Measurements from ENCODE around the gene DNAH17.

Gene DNAH17

DNA sequence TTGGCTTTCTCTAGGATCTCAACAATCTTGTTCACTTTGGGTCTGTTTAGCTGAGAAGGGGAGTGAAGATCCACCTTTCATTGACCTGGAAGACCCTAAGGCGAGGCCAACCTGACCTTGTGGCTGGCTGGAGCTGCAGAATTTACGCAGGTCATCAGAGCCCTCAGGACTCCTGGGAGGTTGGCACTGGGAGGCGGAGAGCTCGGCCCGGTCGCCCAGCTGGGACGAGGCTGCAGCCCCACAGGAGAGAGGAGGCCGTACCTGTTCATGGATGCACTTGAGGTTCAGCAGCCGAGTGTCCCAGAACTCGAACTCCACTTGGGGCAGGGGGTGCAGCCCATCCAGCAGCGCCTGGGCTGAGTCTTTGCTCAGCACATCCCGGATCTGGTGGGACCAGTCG lies 5.9 kb downstream of the DNAH17 start:
- no peak for DNase-seq

GRCh38 chr17:78568494-78569115 lies 8.6 kb downstream of the DNAH17 start:
- DNase-seq: no peak

- DNase-seq: no peak
Measured at GRCh38 chr17:78567991-78568390, 9.2 kb downstream of the DNAH17 start.

- no peak for DNase-seq
Measured at GRCh38 chr17:78566947-78567346, 10.2 kb downstream of the DNAH17 start.

DNA sequence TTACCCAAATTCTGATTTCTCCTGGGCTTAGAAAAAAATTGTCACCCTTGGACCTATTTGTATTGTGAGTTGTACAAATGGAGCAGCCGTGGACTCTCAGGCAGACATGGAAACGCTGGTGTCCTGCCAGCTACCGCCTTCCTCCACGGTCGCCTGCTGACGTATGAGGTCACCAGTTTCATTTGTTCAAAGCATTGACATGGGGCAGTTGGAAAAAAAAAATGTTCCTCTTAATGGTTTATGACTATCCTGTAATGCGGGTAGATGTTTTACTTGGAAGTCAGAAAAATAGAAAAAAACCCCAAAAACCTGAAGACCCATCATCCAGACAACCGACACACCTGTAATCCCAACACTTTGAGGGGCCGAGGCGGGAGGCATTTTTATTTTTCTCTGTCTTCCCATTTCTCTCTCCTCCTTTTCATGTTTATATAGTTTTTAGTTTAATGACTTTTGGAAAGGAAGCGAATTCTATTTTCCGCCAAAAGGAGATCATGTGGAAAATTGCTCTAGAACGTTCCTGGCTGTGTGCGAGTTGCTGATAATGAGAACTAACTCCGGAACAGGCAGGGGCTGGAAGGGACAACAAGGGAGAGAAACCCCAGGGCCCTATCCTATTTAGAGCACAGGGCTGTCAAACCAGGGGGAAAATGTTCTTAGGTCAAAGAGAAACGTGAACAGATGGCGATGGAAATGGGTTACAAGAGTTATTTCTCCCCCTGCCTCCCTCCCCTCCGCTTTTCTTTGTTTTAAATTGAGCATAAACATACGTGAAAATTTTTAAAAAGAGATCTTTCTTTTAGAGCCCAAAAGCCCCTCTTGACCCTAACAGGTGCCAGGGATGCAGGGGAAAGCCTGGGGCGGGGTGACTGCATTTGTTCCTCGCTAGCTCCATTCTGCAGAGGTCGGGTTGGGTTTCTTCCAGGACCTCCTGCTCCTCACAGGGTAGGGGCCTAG lies 13.7 kb downstream of the DNAH17 start:
- no peak for DNase-seq

GRCh38 chr17:78562734-78563133 lies 14.5 kb downstream of the DNAH17 start:
- DNase-seq: no peak

DNA sequence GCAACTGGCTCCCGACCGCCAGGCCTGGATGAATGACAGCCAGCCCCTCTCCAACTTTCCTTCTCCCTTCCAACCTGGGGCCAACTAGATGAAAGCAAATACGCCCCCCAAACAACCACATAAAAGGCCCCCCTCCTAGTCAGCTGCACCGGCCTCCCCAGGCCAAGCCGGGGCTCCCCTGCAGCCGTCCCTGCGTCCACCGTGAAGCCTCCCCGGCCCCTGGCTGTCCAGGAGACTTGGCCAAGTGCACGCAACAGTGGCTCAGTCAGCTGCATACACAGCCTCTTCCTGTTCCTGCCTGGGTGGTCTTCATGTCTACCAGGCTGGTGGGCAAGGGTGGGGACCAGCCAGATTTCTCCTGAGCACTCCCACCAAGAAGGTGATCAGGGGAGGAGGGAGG lies 16.0 kb downstream of the DNAH17 start:
- DNase-seq: no peak

DNA sequence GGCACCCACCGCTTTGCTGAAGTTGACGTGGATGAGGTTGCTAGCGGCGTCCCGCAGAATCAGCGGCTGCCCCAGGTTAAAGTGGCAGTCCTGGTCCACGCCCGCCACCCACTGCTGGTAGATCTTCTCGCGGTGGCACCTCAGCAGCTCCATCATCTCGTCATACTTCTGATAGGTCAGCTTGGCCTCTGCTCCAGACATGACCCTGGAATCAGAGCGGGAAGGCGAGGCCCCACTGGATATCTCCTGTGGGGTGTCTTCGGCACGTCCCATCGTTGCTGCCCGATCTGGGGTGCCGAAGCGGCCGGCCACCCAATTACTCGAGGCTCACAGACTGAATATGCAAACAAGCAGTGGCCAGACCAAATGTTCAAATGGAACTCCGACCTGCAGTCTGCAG lies 16.5 kb downstream of the DNAH17 start:
- no peak for DNase-seq

- no peak for DNase-seq
Measured at GRCh38 chr17:78559749-78560368, 17.3 kb downstream of the DNAH17 start.

DNA sequence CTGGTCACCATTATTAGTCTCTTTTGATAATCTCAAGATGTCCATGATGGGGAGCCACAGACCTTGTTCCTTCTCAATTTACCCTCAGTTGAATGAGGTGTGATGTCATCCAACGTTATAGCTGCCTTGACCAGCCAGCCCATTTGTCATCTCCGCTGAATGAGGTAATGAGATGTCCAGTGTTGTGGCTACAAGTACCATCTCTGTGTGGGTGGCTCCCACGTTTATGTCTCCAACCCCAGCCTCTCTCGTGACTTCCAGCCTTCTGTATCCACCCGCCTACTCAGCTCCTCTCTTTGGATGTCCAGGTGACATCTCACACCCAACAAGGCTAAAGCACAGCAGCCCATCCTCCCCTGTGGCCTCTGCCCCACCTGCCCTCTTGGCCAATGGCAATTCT lies 18.2 kb downstream of the DNAH17 start:
- DNase-seq: no peak

DNA sequence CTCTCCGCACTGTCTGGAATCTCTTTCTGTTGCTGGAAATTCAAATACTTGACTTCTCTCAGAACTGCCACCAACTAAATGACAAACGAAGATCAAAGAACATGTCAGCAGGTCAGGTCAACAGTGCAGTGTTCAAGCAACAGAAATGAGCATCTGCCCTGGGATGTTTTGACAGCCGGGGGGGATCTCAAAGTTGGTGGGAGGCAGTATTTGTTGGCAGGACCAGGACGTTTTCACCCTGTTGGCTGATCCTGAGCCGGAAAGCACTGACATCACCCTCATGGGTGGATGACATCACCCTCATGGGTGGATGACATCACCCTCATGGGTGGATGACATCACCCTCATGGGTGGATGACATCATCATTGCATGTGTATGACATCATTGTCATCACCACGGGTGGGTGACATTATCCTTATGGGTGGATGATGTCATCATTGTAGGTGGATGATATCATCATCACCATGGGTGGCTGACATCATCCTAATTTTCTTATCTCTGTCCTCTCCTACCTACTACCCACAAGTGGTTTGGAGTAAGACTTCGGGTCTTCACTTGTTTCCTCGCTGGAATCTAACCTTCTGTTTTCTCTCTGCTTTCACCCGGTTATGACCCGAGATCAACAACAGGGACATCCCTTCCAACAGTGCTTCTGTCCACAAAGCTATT lies 18.9 kb downstream of the DNAH17 start:
- DNase-seq: no peak

- no peak for DNase-seq
Measured at GRCh38 chr17:78557598-78558039, 19.6 kb downstream of the DNAH17 start.

- no peak for DNase-seq
Measured at GRCh38 chr17:78556812-78557211, 20.4 kb downstream of the DNAH17 start.

DNA sequence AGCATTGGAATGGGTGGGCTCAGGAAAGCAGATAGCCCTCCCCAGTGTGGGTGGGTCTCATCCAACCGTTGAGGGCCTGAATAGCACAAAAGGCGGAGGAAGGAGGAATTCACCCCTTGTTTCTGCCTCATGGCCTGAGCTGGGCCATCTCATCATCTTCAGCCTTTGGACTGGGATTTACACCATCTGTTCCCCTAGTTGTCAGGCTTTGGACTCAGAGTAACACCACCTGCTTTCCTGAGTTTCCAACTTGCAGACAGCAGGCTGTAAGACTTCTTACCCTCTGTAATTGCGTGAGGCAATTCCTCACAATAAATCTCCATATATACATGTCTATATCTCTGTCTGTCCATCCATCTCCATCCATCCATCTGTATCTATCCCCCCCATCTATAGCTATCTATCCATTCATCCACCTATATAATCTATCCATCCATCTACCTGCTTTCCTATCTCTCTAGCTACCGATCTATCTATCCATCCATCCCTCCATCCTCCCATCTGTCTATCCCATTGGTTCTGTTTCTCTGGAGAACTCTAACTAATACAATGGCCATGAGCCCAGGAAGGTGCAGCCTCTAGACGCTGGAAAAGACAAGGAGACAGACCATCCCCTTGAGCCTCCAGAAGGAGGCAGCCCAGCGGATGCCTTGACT lies 21.3 kb downstream of the DNAH17 start:
- DNase-seq: no peak

DNA sequence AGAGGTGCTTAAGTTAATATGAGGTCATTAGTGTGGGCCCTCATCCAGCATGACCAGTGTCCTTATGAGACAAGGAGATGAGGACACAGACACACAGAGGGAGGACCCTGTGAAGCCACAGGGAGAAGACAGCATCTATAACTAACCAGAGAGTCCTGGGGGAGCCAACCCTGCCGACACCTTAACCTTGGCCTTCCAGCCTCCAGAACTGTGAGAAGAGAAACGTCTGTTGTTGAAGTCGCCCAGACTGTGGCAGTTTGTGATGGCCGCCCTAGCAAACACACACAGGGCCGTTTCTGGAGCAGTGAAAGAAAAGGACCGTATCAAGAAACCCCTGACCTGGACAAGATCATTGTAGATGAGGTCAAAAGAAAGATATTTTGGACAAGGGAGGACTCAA lies 26.7 kb downstream of the DNAH17 start:
- DNase-seq: no peak

- no peak for DNase-seq
Measured at GRCh38 chr17:78548725-78549124, 28.5 kb downstream of the DNAH17 start.

DNA sequence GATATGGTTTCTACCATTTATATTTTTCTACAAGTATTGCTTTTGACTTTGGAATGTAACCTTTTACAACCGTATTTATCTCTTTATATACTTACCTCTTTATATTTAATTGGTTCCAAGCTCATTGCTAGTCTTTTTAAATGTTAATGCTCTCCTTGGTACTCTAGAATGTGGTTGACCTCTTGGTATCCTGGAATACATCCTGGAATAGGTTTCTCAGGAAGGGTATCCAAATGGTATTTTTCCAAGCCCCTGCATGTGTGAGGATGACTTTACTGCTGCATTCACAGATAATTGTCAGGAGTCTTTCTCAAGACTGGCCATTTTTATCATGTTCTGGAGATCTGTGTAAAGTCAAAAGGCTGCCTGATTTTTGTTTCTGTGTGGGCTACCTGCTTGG lies 30.2 kb downstream of the DNAH17 start:
- DNase-seq: no peak

DNA sequence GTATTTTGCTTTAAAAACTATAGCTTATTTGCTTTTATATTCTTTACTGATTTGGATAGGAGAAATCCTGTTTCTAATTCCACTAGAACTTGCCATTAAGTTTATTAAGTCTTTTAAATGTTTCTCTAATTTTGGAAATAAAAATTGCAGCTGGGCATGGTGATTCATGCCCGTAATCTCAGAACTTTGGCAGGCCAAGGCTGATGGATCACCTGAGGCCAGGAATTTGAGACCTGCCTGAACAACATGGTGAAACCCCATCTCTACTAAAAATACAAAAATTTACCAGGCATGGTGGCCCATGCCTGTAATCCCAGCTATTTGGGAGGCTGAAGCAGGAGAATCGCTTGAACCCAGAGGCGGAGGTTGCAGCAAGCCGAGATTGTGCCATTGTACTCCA lies 30.7 kb downstream of the DNAH17 start:
- DNase-seq: no peak

- no peak for DNase-seq
Measured at GRCh38 chr17:78544881-78545755, 32.1 kb downstream of the DNAH17 start.

GRCh38 chr17:78541488-78542206 lies 35.5 kb downstream of the DNAH17 start:
- no peak for DNase-seq

GRCh38 chr17:78539781-78540180 lies 37.4 kb downstream of the DNAH17 start:
- DNase-seq: no peak
